Loucy (cell line): ENCODE data around the gene RNF166.

Experiments used
- CTCF ChIP-seq: fragments of 200-600 bp; sonication (generic); conservative IDR thresholded peaks from 2 replicates; pipeline ENCODE4 v1.5.1; 2014; ENCODE audit warnings: mild to moderate bottlenecking, antibody characterized with exemption, low read length
- EZH2phosphoT487 ChIP-seq: fragments of 200-600 bp; IDR thresholded peaks from 2 replicates; pipeline ENCODE4 v1.6.1; 2018; ENCODE audit warnings: antibody characterized with exemption, mild to moderate bottlenecking, moderate library complexity, borderline replicate concordance

GRCh38 chr16:88649195-88649923 lies 56.8 kb downstream of the RNF166 start:
- no peak for TF ChIP-seq CTCF
- no peak for TF ChIP-seq EZH2phosphoT487
